Hepatic stellate cell (primary cell): ENCODE data around the gene EXOC7.

ENCODE experiments used
- DNase-seq: peaks from one replicate; pipeline ENCODE4 v3.0.0; 2011; ENCODE audit warnings: low spot score

EXOC7 gene

DNA sequence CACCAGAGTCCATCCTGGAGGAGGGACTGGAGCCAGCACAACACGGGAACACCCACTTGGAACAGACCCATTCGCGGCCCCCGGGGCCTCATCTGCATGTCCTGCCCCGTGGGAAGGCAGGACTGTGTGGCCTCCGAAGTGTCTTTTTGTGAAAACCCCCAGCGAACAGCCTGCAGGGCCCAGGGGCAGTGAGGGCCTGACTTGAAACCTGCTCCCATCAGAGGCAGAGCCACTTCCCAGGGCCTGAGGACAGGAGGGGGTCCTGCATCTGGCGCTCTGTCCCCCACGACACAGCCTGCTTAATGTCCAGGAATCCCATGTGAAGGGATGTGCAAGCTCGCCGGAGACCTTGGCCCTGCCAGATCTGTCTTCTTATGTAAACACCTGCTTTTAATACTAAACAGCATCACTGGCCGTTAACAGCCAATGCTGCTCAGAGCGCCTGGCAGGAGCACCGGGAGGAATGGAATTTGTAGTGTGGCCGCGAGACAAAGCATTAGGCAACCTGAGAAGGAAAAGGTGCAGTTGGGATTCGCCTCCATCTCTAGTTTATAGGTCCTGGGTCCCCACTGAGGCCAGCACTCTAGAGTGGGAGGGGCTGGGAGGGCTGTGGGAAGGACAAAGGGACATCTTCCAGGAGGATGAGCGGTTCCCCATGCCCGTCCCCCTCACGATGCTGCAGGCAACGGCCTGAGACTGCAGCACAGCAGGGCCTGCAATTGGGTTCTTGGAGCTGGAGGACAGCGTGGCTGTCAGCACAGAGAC, 66.9 kb downstream of the EXOC7 start:
- no peak for DNase-seq

DNA sequence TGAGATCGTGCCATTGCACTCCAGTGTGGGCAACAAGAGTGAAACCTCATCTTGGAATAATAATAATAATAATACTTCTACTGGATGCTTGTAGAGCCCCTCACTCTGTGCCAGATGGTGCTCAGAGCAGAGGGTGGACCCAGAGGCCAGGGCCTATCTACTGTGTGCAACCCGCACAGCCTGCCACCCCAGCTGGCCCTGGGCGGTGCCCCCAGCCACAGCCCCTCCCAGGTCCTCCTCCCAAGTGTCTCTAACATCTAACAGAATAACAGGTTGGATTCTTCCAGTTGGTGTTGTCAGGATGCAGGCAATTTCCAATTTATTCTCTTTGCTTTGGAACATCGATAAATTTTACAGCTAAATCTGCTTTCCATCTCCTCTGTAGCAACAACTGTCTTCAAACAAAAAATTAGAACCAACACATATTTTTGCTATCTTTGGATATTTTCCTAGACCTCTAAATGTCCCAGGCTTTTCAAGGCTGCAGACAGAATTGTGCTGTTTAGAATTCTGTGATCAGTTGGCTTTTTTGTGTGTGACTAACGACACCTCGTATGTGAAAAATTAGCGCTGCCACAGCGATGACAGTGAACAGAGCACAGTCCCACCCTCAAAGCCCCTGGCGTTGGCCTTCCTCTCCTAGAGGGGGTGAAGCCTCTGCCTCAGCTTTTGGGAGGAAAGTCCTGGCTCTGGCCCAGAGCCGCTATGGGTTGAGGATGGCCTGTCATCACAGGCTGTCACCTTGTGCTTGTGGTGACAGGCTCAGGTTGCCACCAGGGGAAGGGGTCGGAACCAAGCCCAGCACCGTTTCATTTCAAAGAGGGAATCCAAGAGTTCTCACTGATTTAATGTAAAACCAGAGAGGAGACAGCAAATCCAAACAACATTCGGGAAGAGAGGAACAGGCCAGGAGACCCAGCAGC, 68.9 kb downstream of the EXOC7 start:
- DNase-seq: no peak

DNA sequence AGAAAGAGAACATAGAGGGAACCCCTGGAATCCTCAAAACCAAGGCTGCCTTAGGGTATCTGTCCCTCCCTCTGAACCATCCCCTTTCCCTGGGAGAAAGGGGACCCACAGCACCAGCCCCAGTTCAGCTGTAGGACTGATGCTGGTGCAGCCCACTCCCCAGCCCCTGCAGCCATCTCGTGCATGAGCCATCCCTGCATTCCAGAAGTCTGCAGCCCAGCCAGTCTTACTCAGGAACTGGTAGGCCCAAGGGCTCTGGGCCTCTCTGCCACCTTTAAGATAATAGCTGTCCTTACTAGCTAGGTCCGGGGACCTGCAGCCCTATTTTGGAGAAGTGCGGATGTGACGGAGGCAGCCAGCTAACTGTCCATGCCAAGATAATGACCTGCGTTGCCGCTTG, 70.4 kb downstream of the EXOC7 start:
- DNase-seq: no peak

DNA sequence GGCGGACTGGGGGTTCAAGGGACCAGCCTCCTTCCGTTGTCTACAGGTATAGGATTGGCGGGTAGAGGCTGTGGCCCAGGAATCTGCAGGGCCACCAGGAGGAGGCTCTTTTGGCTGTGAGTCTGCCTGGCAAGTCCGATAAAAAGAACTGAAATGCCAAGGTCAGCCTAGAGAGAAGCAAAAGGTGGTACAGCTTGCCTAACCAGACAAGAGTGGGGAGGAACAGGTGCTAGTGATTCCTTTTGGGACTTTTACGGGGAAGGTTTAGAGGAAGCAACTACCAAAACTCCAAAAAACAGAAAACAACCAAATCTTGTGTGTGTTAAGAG, 70.8 kb downstream of the EXOC7 start:
- DNase-seq: no peak

DNA sequence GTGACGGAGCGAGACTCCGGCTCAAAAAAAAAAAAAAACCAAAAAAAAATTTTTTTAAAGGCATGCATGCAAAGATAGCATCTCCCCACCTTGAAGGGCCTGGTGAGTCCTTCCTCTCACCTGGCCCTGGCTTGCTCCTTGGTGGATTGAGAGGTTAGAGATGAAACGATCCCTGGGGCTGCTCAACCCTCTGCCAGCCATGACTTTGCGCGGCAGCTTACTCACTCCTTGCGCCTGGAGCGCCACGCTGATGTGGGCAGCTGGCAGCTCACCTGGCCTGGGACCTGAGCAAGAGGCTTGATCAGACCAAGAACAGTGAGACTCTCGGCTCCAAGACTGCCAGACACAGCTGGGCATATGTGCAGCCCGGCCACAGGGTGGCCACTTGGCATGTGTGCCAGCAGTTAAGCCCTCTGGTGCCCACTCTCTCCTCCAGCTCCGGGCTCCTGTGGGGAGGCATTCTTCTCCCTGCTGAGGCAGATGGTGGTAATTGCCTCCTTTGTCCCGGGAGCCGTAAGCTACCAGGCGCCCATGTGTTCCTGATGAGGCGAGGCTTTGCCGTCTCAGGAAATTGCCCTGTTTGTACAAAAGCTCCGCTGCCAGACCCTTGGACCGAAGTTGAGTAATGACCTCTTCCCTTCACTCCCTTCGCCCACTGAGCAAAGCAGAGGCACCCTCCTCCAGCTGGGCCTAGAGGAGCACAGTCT, 71.4 kb downstream of the EXOC7 start:
- no peak for DNase-seq
